ENCODE data around the gene PNO1.
A peak's percentile ranks its signal among the peaks of the same experiment; 100 is the strongest.

- TF ChIP-seq CTCF (optimal IDR thresholded peaks at IDR 0.05 in 1 of 3, IDR thresholded peaks at IDR 0.05 in 1 of 3, conservative IDR thresholded peaks at IDR 0.05 in 1 of 3; ENCODE audit: extremely low read depth in 1 of 3, insufficient read depth in 2 of 3, low read length in 3 of 3), result peak; percentile 31 to 78 (median 36)
- TF ChIP-seq EZH2 (IDR thresholded peaks at IDR 0.05; ENCODE audit: low read length), result no peak
Observed at GRCh38 chr2:68225119-68225632, 67.5 kb downstream of the PNO1 start.
